Measurements from ENCODE around the gene NEUROD2. TPM values are rescaled to one million over a fixed set of nuclear protein-coding genes. Genes with fewer than 3 reads are reported as not detected.
A peak's percentile ranks its signal among the peaks of the same experiment; 100 is the strongest.

Gene NEUROD2
- total and polyA plus RNA-seq, 2 of the 8 experiments (the other 6 are each of a cell fraction or from before 2014, with no cell fraction given) = not detected

DNA sequence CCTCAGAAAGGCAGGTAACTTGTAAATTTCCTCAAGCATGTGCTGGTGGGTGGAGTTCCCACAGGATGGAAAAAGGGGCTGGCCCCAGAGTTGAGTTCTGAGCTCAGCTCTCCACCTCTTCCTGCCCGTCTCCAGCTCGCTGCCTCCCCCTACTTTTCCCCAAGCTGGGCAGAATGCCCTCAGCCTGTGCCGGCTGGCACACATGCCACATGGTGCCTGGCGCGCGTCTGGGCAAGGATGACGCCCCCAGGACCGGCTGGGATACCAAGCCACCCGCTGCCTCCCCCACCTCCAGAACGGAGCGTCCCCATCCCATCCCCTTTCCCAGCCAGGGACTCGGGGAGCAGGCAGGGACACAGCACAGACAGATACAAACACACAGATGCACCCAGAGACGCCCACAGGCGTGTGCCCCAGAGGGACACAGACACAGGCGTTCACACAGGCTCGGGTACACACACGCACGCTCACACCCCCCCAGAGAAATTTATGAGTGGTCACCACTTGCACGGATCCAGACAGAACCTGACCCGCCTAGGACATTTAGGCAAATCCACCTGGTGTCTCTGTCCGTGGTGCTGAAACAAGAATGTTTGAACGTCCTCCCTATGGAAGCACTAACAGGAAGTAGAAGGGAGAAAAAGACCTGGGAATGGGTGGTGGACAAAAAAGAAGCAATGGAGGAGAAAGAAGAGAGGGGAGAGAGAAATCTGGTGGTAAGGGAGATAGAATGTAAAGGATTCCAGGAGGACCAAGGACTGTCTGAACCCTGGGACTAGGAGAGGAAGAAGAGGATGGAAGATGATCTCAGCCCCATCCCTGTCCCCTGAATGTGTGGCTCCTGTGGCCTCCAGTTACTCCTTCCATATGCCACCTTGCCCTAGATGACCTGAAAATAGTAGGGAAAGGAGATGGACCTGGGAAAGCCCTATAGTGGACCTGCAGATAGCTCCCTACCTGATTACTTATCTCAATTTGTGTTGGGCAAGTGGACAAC, 15.5 kb downstream of the NEUROD2 start (continued):
- TF ChIP-seq TEAD4 (IDR thresholded peaks at IDR 0.05; ENCODE audit: low read depth, low read length) = 0 out of 2 replicates have a peak, but pooled peaks have one; percentile 37
- no peak for TF ChIP-seq GABPA (IDR thresholded peaks at IDR 0.05; ENCODE audit: borderline replicate concordance, insufficient read depth, low read length)
- TF ChIP-seq SIN3A (conservative IDR thresholded peaks at IDR 0.05 in 1 of 2, IDR thresholded peaks at IDR 0.05 in 1 of 2; ENCODE audit: low read depth in 1 of 2, low read length in 2 of 2) = peak; percentile 96 to 97
- TF ChIP-seq SP1 (IDR thresholded peaks at IDR 0.05; ENCODE audit: low read depth, low read length) = no peak
- TF ChIP-seq MAX (IDR thresholded peaks at IDR 0.05) = 0 out of 2 replicates have a peak, but pooled peaks have one; percentile 6
- TF ChIP-seq CTBP2 (IDR thresholded peaks at IDR 0.05; ENCODE audit: borderline replicate concordance, insufficient read depth, insufficient read length, low read length) = no peak
- no peak for TF ChIP-seq CHD1 (IDR thresholded peaks at IDR 0.05; ENCODE audit: low read depth, low read length)
- no peak for TF ChIP-seq CREB1 (IDR thresholded peaks at IDR 0.05)
- no peak for TF ChIP-seq SRF (IDR thresholded peaks at IDR 0.05; ENCODE audit: low read depth, low read length)
- TF ChIP-seq TAF1 (IDR thresholded peaks at IDR 0.05; ENCODE audit: low read depth, low read length) = no peak
- no peak for TF ChIP-seq YY1 (IDR thresholded peaks at IDR 0.05; ENCODE audit: low read depth, low read length)
- TF ChIP-seq, protein P1, sequence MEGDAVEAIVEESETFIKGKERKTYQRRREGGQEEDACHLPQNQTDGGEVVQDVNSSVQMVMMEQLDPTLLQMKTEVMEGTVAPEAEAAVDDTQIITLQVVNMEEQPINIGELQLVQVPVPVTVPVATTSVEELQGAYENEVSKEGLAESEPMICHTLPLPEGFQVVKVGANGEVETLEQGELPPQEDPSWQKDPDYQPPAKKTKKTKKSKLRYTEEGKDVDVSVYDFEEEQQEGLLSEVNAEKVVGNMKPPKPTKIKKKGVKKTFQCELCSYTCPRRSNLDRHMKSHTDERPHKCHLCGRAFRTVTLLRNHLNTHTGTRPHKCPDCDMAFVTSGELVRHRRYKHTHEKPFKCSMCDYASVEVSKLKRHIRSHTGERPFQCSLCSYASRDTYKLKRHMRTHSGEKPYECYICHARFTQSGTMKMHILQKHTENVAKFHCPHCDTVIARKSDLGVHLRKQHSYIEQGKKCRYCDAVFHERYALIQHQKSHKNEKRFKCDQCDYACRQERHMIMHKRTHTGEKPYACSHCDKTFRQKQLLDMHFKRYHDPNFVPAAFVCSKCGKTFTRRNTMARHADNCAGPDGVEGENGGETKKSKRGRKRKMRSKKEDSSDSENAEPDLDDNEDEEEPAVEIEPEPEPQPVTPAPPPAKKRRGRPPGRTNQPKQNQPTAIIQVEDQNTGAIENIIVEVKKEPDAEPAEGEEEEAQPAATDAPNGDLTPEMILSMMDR (IDR thresholded peaks at IDR 0.05; ENCODE audit: control extremely low read depth in 1 of 3, insufficient read depth in 1 of 3, low read depth in 1 of 3, low read length in 3 of 3) = no peak
- no peak for TF ChIP-seq KDM4A (IDR thresholded peaks at IDR 0.05; ENCODE audit: low read depth, low read length, severe bottlenecking)
- TF ChIP-seq ASH2L (IDR thresholded peaks at IDR 0.05; ENCODE audit: low read length) = no peak
- TF ChIP-seq HDAC2 (IDR thresholded peaks at IDR 0.05; ENCODE audit: borderline replicate concordance in 1 of 2, low read depth in 2 of 2, low read length in 2 of 2) = 0 out of 4 replicates have a peak, but pooled peaks of 1 of the 2 experiments have one; percentile 83
- no peak for TF ChIP-seq RNF2 (IDR thresholded peaks at IDR 0.05; ENCODE audit: borderline replicate concordance, low read depth, low read length, missing control alignments, poor library complexity, severe bottlenecking)
